Vagina (tissue), 2 donors: Measurements from ENCODE around the gene NOTCH1. TPM values are rescaled to one million over a fixed set of nuclear protein-coding genes. Genes with fewer than 3 reads are reported as not detected.

Experiments used
- DNase-seq, 2 donors: peaks; one replicate each; pipeline ENCODE4 v3.0.0-alpha.2; 2017; ENCODE audit errors: extremely low spot score in 2 of 2
- H3K27ac ChIP-seq: fragments of 200-600 bp; sonication (generic); one replicate; pipeline ENCODE4 v1.5.1; 2019
- H3K27me3 ChIP-seq: fragments of 200-600 bp; sonication (generic); one replicate; pipeline ENCODE4 v1.5.1; 2019
- H3K36me3 ChIP-seq, 2 donors: fragments of 200-600 bp; sonication (generic); one replicate each; pipeline ENCODE4 v1.5.1; 2017 to 2019
- H3K4me1 ChIP-seq: fragments of 200-600 bp; sonication (generic); one replicate; pipeline ENCODE4 v1.5.1; 2019
- H3K4me3 ChIP-seq, 2 donors: fragments of 200-600 bp; sonication (generic); 1 replicate in 1 of 2; 2 replicates in 1 of 2; pipeline ENCODE4 v1.5.1; 2016 to 2019
- H3K9me3 ChIP-seq: fragments of 200-600 bp; sonication (generic); one replicate; pipeline ENCODE4 v1.5.1; 2019
- CTCF ChIP-seq, 3 experiments: fragments of 450-650 bp in 2 of 3; fragments of 200-600 bp in 1 of 3; sonication (generic) in 1 of 3; IDR thresholded peaks; one replicate each; pipeline ENCODE4 v1.5.1; 2017 to 2019; ENCODE audit warnings: antibody characterized with exemption in 3 of 3, mild to moderate bottlenecking in 2 of 3, moderate library complexity in 2 of 3
- POLR2A ChIP-seq, 2 donors: fragments of 450-650 bp; IDR thresholded peaks; one replicate each; pipeline ENCODE4 v1.6.1; 2017; ENCODE audit warnings: antibody characterized with exemption in 2 of 2, mild to moderate bottlenecking in 2 of 2, moderate library complexity in 2 of 2
- POLR2AphosphoS5 ChIP-seq, 2 donors: sonication (generic); formaldehyde crosslinking; IDR thresholded peaks; one replicate each; pipeline ENCODE4 v1.9.0; 2017; ENCODE audit warnings: antibody characterized with exemption in 2 of 2, mild to moderate bottlenecking in 2 of 2, low read depth in 1 of 2; ENCODE audit not compliant: insufficient read depth in 1 of 2
- intact Hi-C: fragments of 100-400 bp; cut with DNase I; formaldehyde crosslinking; loops from one replicate; pipeline ENCODE4 v1.15.1; 2023
- total RNA-seq: library from RNA; depleted of rRNA; stranded (reverse); fragments of >200 nt; gene quantifications from one replicate; pipeline ENCODE4 v1.2.3, GENCODE V29; 2016

The NOTCH1 gene
- total RNA-seq, 1 donor from 2014 or later = 67.0 TPM

- H3K27ac ChIP-seq = peak overlapping the region; percentile 90
- intact Hi-C loops = no loop called here
- H3K36me3 ChIP-seq = no peaks in the 10 kb centered on the region
- H3K4me3 ChIP-seq = no peak overlapping the region
- H3K4me1 ChIP-seq = peaks cover 66% of the 10 kb centered on the region
- H3K27me3 ChIP-seq = no peaks in the 10 kb centered on the region
- DNase-seq = no peak
- TF ChIP-seq POLR2A (IDR thresholded peaks at IDR 0.05) (no peak), POLR2AphosphoS5 (IDR thresholded peaks at IDR 0.05; ENCODE audit: insufficient read depth in 1 of 2, low read depth in 1 of 2) (no peak), CTCF (IDR thresholded peaks at IDR 0.05) (no peak)
- no peaks in the 10 kb centered on the region for H3K9me3 ChIP-seq
Observed at GRCh38 chr9:136565715-136566552, 20.1 kb upstream of the NOTCH1 start.

GRCh38 chr9:136565086-136565714, 19.4 kb upstream of the NOTCH1 start:
- Histone ChIP-seq H3K9me3 (no peaks in the 10 kb centered on the region), H3K4me3 (no peak overlapping the region), H3K4me1 (peaks cover 66% of the 10 kb centered on the region), H3K27me3 (no peaks in the 10 kb centered on the region), H3K27ac (peak overlapping the region; percentile 90), H3K36me3 (no peaks in the 10 kb centered on the region)
- TF ChIP-seq POLR2A (IDR thresholded peaks at IDR 0.05) (no peak), POLR2AphosphoS5 (IDR thresholded peaks at IDR 0.05; ENCODE audit: insufficient read depth in 1 of 2, low read depth in 1 of 2) (peak in 1 of 2 donors; percentile 6)
- intact Hi-C loops = no loop called here
- DNase-seq = no peak

GRCh38 chr9:136564379-136564988, 18.6 kb upstream of the NOTCH1 start:
- intact Hi-C loops = no loop called here
- peak overlapping the region; percentile 90 for H3K27ac ChIP-seq
- no peaks in the 10 kb centered on the region for H3K9me3 ChIP-seq
- peaks cover 66% of the 10 kb centered on the region for H3K4me1 ChIP-seq
- no peak for DNase-seq
- H3K27me3 ChIP-seq = no peaks in the 10 kb centered on the region
- H3K36me3 ChIP-seq = no peaks in the 10 kb centered on the region
- H3K4me3 ChIP-seq = no peak overlapping the region
- peak in 1 of 2 donors; percentile 65 for TF ChIP-seq POLR2AphosphoS5 (IDR thresholded peaks at IDR 0.05; ENCODE audit: insufficient read depth in 1 of 2, low read depth in 1 of 2)
- peak in 2 of 3 experiments; percentile 2 to 24 for TF ChIP-seq CTCF (IDR thresholded peaks at IDR 0.05)
- TF ChIP-seq POLR2A (IDR thresholded peaks at IDR 0.05) = no peak

- Histone ChIP-seq H3K4me3 (no peak overlapping the region), H3K27me3 (no peaks in the 10 kb centered on the region), H3K9me3 (no peaks in the 10 kb centered on the region), H3K27ac (peak overlapping the region; percentile 90), H3K4me1 (peaks cover 62% of the 10 kb centered on the region), H3K36me3 (no peaks in the 10 kb centered on the region)
- DNase-seq = no peak
- no peak for TF ChIP-seq POLR2A (IDR thresholded peaks at IDR 0.05)
- TF ChIP-seq CTCF (IDR thresholded peaks at IDR 0.05) = no peak
- intact Hi-C loops = no loop called here
Observed at GRCh38 chr9:136563646-136564325, 17.9 kb upstream of the NOTCH1 start.

- intact Hi-C loops = no loop called here
- H3K27ac ChIP-seq = no peak overlapping the region
- no peak overlapping the region for H3K4me3 ChIP-seq
- no peaks in the 10 kb centered on the region for H3K27me3 ChIP-seq
- TF ChIP-seq POLR2AphosphoS5 (IDR thresholded peaks at IDR 0.05; ENCODE audit: insufficient read depth in 1 of 2, low read depth in 1 of 2) (no peak), CTCF (IDR thresholded peaks at IDR 0.05) (no peak), POLR2A (IDR thresholded peaks at IDR 0.05) (no peak)
- no peak for DNase-seq
- no peaks in the 10 kb centered on the region for H3K36me3 ChIP-seq
- peaks cover 61% of the 10 kb centered on the region for H3K4me1 ChIP-seq
- H3K9me3 ChIP-seq = no peaks in the 10 kb centered on the region
Observed at GRCh38 chr9:136562746-136563495, 17.1 kb upstream of the NOTCH1 start.
